PC-3 (cell line): Measurements from ENCODE around the gene HOXD1. TPM values are rescaled to one million over a fixed set of nuclear protein-coding genes. Genes with fewer than 3 reads are reported as not detected.

Experiments
- ATAC-seq: fragments of 200-7000 bp; cut with Tn5 transposase; 2 replicates; pipeline ENCODE4 v1.9.1; 2020; ENCODE audit warnings: mild to moderate bottlenecking, moderate library complexity
- BruUV-seq: library from RNA; stranded (reverse); fragments of 400-500 nt; replicated peaks from 2 replicates; lab custom pipeline; 2021; lab: Mats Ljungman, UMichigan
- CTCF ChIA-PET: fragments of 300-600 bp; sonication (Branson Sonifier 250); formaldehyde crosslinking; loops from one replicate; lab custom pipeline; 2022; ENCODE audit warnings: antibody characterized with exemption; lab: Charles Lee
- POLR2A ChIA-PET: fragments of 300-600 bp; sonication (Branson Sonifier 250); formaldehyde crosslinking; loops from one replicate; lab custom pipeline; 2022; ENCODE audit warnings: antibody characterized with exemption; ENCODE audit not compliant: unreplicated experiment; lab: Charles Lee
- DNase-seq: peaks from one replicate; pipeline ENCODE4 v3.0.0-alpha.2; 2015
- H2AFZ ChIP-seq: fragments of 300-600 bp; sonication (generic); 2 replicates; pipeline ENCODE4 v1.6.0; 2016; ENCODE audit warnings: antibody characterized with exemption, low read length
- H3F3A ChIP-seq: fragments of 300-600 bp; sonication (generic); one replicate; pipeline ENCODE4 v1.6.0; 2017; ENCODE audit warnings: antibody characterized with exemption, low read length, control low read depth, mild to moderate bottlenecking; ENCODE audit not compliant: unreplicated experiment
- H3K27ac ChIP-seq: fragments of 300-600 bp; sonication (generic); 2 replicates; pipeline ENCODE4 v1.5.1; 2016; ENCODE audit warnings: mild to moderate bottlenecking, low read length
- H3K27me3 ChIP-seq: fragments of 300-600 bp; sonication (generic); 2 replicates; pipeline ENCODE4 v1.6.1; 2016; ENCODE audit warnings: low read length, mixed read lengths
- H3K36me3 ChIP-seq: fragments of 300-600 bp; sonication (generic); 2 replicates; pipeline ENCODE4 v1.6.1; 2016; ENCODE audit warnings: low read depth, mixed run types, low read length, mixed read lengths
- H3K4me1 ChIP-seq: fragments of 300-600 bp; sonication (generic); 2 replicates; pipeline ENCODE4 v1.5.1; 2016; ENCODE audit warnings: low read length; ENCODE audit not compliant: insufficient read depth
- H3K4me2 ChIP-seq: fragments of 300-600 bp; sonication (generic); 2 replicates; pipeline ENCODE4 v1.6.0; 2016; ENCODE audit warnings: low read length
- H3K4me3 ChIP-seq: fragments of 300-600 bp; sonication (generic); 2 replicates; pipeline ENCODE4 v1.5.1; 2016; ENCODE audit warnings: mild to moderate bottlenecking, low read length, mixed read lengths
- H3K79me2 ChIP-seq: fragments of 300-600 bp; sonication (generic); 2 replicates; pipeline ENCODE4 v1.6.1; 2017; ENCODE audit warnings: low read length, mixed read lengths
- H3K9ac ChIP-seq: fragments of 300-600 bp; sonication (generic); 2 replicates; pipeline ENCODE4 v1.6.0; 2016; ENCODE audit warnings: mild to moderate bottlenecking, low read length
- H3K9me2 ChIP-seq: fragments of 300-600 bp; sonication (generic); replicated peaks from 2 replicates; pipeline ENCODE4 v1.6.1; 2016; ENCODE audit warnings: mixed run types, low read length, mixed read lengths
- H3K9me3 ChIP-seq: fragments of 300-600 bp; sonication (generic); 2 replicates; pipeline ENCODE4 v1.6.1; 2016; ENCODE audit warnings: low read length, mixed read lengths
- H4K20me1 ChIP-seq: fragments of 300-600 bp; sonication (generic); 2 replicates; pipeline ENCODE4 v1.6.1; 2016; ENCODE audit warnings: low read length, mixed read lengths
- EZH2 ChIP-seq: fragments of 300-600 bp; sonication (generic); IDR thresholded peaks from one replicate; pipeline ENCODE4 v1.6.1; 2017; ENCODE audit warnings: antibody characterized with exemption, mild to moderate bottlenecking, low read length; ENCODE audit not compliant: unreplicated experiment
- EZH2phosphoT487 ChIP-seq: fragments of 300-600 bp; sonication (generic); IDR thresholded peaks from 2 replicates; pipeline ENCODE4 v1.6.1; 2018; ENCODE audit warnings: mild to moderate bottlenecking, antibody characterized with exemption, low read length, borderline replicate concordance
- intact Hi-C: fragments of 100-400 bp; cut with micrococcal nuclease; formaldehyde crosslinking; loops from 2 replicates; pipeline ENCODE4 v1.9.0; 2023
- total RNA-seq: library from RNA; depleted of rRNA; stranded (reverse); fragments of >200 nt; gene quantifications from 2 replicates; pipeline ENCODE4 v1.2.3, GENCODE V29; 2014
- TF ChIP-seq, protein P1 (sequence below): fragments of 300-600 bp; sonication (generic); conservative IDR thresholded peaks from 2 replicates; pipeline ENCODE4 v1.5.1; 2017; ENCODE audit warnings: antibody characterized with exemption, low read depth, mild to moderate bottlenecking, low read length

The HOXD1 gene
- total RNA-seq, 1 experiment from 2014 or later, result not detected

- CTCF ChIA-PET, result no interaction called here
These were observed 559 bp downstream of the HOXD1 start for GRCh38 chr2:176188774-176189680.

DNA sequence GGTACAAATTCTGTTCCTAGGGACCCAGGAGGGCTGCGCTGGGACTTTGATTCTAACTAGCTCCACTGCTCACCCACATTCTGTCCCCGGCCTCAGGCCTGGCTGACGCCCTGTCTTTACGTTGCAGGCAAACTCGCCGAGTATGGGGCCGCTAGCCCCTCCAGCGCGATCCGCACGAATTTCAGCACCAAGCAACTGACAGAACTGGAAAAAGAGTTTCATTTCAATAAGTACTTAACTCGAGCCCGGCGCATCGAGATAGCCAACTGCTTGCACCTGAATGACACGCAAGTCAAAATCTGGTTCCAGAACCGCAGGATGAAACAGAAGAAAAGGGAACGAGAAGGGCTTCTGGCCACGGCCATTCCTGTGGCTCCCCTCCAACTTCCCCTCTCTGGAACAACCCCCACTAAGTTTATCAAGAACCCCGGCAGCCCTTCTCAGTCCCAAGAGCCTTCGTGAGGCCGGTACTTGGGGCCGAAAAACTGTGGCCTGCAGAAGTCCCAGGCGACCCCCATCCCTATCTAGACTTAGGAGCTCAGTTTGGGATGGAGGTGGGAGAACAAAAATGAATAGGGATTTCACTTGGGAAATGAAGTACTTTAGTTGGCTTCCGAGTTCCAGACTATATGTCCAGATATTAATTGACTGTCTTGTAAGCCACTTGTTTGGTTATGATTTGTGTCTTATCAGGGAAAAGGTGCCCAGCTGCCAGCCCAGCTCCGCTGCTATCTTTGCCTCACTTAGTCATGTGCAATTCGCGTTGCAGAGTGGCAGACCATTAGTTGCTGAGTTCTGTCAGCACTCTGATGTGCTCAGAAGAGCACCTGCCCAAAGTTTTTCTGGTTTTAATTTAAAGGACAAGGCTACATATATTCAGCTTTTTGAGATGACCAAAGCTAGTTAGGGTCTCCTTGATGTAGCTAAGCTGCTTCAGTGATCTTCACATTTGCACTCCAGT lies 1.5 kb downstream of the HOXD1 start:
- Histone ChIP-seq H3K4me2 (no peak overlapping the region), H3K4me3 (no peak overlapping the region), H3K9ac (no peak overlapping the region), H3K4me1 (no peaks in the 10 kb centered on the region), H3K36me3 (no peaks in the 10 kb centered on the region), H3K27me3 (peaks cover 28% of the 10 kb centered on the region), H3K9me3 (no peaks in the 10 kb centered on the region), H2AFZ (no peak overlapping the region), H3K9me2 (no peaks in the 10 kb centered on the region), H3K79me2 (no peaks in the 10 kb centered on the region), H3K27ac (no peak overlapping the region), H3F3A (no peaks in the 10 kb centered on the region), H4K20me1 (no peaks in the 10 kb centered on the region)
- DNase-seq (no peak), ATAC-seq (no peak)
- intact Hi-C loops, result no loop called here
- TF ChIP-seq, protein P1, sequence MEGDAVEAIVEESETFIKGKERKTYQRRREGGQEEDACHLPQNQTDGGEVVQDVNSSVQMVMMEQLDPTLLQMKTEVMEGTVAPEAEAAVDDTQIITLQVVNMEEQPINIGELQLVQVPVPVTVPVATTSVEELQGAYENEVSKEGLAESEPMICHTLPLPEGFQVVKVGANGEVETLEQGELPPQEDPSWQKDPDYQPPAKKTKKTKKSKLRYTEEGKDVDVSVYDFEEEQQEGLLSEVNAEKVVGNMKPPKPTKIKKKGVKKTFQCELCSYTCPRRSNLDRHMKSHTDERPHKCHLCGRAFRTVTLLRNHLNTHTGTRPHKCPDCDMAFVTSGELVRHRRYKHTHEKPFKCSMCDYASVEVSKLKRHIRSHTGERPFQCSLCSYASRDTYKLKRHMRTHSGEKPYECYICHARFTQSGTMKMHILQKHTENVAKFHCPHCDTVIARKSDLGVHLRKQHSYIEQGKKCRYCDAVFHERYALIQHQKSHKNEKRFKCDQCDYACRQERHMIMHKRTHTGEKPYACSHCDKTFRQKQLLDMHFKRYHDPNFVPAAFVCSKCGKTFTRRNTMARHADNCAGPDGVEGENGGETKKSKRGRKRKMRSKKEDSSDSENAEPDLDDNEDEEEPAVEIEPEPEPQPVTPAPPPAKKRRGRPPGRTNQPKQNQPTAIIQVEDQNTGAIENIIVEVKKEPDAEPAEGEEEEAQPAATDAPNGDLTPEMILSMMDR, result no peak
- TF ChIP-seq EZH2phosphoT487 (no peak), EZH2 (no peak)
- CTCF ChIA-PET, result no interaction called here
- POLR2A ChIA-PET, result no interaction called here
- no TSS peak for BruUV-seq

More at GRCh38 chr2:176188774-176189680, 559 bp downstream of the HOXD1 start:
- BruUV-seq, result no TSS peak
- H3K36me3 ChIP-seq, result no peaks in the 10 kb centered on the region
- H3K4me2 ChIP-seq, result peak overlapping the region; percentile 68
- H4K20me1 ChIP-seq, result no peaks in the 10 kb centered on the region
- H2AFZ ChIP-seq, result 0 out of 2 replicates have a peak overlapping the region, but pooled peaks have one; percentile 59
- H3K9me3 ChIP-seq, result no peaks in the 10 kb centered on the region
- H3F3A ChIP-seq, result no peaks in the 10 kb centered on the region
- H3K27me3 ChIP-seq, result peaks cover 28% of the 10 kb centered on the region
- POLR2A ChIA-PET, result no interaction called here
- TF ChIP-seq EZH2, result no peak
- TF ChIP-seq, protein P1, result no peak
- H3K9me2 ChIP-seq, result no peaks in the 10 kb centered on the region
- peak overlapping the region; percentile 60 for H3K4me3 ChIP-seq
- H3K79me2 ChIP-seq, result no peaks in the 10 kb centered on the region
- intact Hi-C loops, result no loop called here
- H3K9ac ChIP-seq, result no peak overlapping the region
- ATAC-seq (no peak), DNase-seq (no peak)
- no peaks in the 10 kb centered on the region for H3K4me1 ChIP-seq
- no peak overlapping the region for H3K27ac ChIP-seq
